ENCODE data around the gene BLOC1S5.
A peak's percentile ranks its signal among the peaks of the same experiment; 100 is the strongest.

BLOC1S5 gene

DNA sequence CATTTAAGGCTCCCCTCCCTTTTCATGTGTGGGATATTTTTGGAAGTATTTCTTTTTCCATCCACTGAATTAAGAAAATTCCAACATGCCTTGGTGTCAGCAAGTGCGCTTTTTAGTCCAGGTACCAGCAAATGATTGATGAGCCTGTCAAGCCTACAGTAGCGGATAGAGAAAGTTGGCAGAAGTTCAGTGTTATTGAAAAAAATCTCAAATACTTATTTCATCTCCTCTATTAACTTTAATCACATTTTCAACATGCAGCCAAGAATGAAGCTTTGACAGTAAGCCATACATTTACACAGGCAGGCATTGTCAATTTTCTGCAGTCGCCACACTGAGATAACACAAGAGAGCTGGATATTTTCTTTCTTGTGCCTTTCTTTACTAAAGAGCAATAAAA is 50.4 kb downstream of the BLOC1S5 start:
- no peak for ATAC-seq
- TF ChIP-seq ISL1 (CRISPR knock-in tag; IDR thresholded peaks at IDR 0.05) (peak; percentile 68), GLIS3 (CRISPR knock-in tag; IDR thresholded peaks at IDR 0.05) (no peak)

DNA sequence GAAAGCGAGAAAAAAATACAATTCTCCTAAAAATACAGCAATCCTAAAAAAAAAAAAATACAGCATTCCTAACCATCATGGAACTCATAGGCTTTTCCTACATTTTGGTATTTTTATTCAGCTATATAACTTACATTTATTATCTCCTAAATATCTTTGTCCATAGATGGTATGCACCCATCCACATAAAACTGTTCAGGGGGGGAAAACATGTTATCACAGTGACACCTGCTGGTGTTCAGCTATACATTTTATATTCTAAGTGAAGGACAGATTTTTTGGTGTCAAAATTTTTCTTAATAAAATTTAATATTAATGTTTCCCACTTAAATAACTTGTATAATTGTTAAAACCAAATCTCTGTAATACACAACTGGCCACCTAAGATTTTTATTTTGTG is 58.0 kb downstream of the BLOC1S5 start:
- ATAC-seq, result peak; percentile 68
- TF ChIP-seq, protein P1, sequence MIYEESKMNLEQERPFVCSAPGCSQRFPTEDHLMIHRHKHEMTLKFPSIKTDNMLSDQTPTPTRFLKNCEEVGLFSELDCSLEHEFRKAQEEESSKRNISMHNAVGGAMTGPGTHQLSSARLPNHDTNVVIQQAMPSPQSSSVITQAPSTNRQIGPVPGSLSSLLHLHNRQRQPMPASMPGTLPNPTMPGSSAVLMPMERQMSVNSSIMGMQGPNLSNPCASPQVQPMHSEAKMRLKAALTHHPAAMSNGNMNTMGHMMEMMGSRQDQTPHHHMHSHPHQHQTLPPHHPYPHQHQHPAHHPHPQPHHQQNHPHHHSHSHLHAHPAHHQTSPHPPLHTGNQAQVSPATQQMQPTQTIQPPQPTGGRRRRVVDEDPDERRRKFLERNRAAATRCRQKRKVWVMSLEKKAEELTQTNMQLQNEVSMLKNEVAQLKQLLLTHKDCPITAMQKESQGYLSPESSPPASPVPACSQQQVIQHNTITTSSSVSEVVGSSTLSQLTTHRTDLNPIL (CRISPR knock-in tag; IDR thresholded peaks at IDR 0.05; ENCODE audit: low read depth), result no peak
- TF ChIP-seq ZFP30 (CRISPR knock-in tag; IDR thresholded peaks at IDR 0.05), result no peak

DNA sequence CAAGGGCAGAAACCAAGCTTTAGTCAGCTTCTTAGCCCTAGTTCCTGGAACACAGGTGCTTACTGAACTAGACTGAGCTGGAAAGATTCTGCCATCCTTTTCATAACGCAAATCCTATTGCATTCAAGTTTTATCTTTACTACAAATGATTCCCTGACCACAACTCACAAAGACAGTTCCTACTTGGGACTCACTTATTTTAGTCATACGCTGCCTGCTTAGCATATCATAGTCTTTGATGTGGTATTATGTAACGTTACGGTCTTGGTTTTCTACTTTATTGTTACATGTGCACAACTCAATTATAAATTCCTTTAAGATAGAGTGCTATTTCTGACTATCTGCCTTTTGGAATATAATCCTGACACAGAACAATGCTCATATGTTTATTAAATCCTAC is 59.1 kb downstream of the BLOC1S5 start:
- TF ChIP-seq ZNF565 (CRISPR knock-in tag; conservative IDR thresholded peaks at IDR 0.05; ENCODE audit: low read depth) (no peak), GLIS3 (CRISPR knock-in tag; IDR thresholded peaks at IDR 0.05) (no peak), ARNTL (CRISPR knock-in tag; IDR thresholded peaks at IDR 0.05; ENCODE audit: borderline replicate concordance, low read depth) (no peak), ZNF8 (CRISPR knock-in tag; IDR thresholded peaks at IDR 0.05) (no peak), RARB (CRISPR knock-in tag; IDR thresholded peaks at IDR 0.05) (no peak), PPARA (CRISPR knock-in tag; IDR thresholded peaks at IDR 0.05; ENCODE audit: borderline replicate concordance) (no peak), ZC3H10 (CRISPR knock-in tag; IDR thresholded peaks at IDR 0.05) (no peak), ESRRG (CRISPR knock-in tag; IDR thresholded peaks at IDR 0.05) (no peak), BACH2 (CRISPR knock-in tag; IDR thresholded peaks at IDR 0.05; ENCODE audit: borderline replicate concordance) (no peak), SNAI2 (CRISPR knock-in tag; IDR thresholded peaks at IDR 0.05) (no peak), TOX (CRISPR knock-in tag; IDR thresholded peaks at IDR 0.05; ENCODE audit: borderline replicate concordance) (no peak), CSDC2 (CRISPR knock-in tag; IDR thresholded peaks at IDR 0.05) (no peak)
- TF ChIP-seq, protein P2, sequence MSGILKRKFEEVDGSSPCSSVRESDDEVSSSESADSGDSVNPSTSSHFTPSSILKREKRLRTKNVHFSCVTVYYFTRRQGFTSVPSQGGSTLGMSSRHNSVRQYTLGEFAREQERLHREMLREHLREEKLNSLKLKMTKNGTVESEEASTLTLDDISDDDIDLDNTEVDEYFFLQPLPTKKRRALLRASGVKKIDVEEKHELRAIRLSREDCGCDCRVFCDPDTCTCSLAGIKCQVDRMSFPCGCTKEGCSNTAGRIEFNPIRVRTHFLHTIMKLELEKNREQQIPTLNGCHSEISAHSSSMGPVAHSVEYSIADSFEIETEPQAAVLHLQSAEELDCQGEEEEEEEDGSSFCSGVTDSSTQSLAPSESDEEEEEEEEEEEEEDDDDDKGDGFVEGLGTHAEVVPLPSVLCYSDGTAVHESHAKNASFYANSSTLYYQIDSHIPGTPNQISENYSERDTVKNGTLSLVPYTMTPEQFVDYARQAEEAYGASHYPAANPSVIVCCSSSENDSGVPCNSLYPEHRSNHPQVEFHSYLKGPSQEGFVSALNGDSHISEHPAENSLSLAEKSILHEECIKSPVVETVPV (CRISPR knock-in tag; IDR thresholded peaks at IDR 0.05), result no peak
- TF ChIP-seq, protein P3, sequence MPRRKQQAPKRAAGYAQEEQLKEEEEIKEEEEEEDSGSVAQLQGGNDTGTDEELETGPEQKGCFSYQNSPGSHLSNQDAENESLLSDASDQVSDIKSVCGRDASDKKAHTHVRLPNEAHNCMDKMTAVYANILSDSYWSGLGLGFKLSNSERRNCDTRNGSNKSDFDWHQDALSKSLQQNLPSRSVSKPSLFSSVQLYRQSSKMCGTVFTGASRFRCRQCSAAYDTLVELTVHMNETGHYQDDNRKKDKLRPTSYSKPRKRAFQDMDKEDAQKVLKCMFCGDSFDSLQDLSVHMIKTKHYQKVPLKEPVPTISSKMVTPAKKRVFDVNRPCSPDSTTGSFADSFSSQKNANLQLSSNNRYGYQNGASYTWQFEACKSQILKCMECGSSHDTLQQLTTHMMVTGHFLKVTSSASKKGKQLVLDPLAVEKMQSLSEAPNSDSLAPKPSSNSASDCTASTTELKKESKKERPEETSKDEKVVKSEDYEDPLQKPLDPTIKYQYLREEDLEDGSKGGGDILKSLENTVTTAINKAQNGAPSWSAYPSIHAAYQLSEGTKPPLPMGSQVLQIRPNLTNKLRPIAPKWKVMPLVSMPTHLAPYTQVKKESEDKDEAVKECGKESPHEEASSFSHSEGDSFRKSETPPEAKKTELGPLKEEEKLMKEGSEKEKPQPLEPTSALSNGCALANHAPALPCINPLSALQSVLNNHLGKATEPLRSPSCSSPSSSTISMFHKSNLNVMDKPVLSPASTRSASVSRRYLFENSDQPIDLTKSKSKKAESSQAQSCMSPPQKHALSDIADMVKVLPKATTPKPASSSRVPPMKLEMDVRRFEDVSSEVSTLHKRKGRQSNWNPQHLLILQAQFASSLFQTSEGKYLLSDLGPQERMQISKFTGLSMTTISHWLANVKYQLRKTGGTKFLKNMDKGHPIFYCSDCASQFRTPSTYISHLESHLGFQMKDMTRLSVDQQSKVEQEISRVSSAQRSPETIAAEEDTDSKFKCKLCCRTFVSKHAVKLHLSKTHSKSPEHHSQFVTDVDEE (CRISPR knock-in tag; IDR thresholded peaks at IDR 0.05), result no peak
- no peak for ATAC-seq

DNA sequence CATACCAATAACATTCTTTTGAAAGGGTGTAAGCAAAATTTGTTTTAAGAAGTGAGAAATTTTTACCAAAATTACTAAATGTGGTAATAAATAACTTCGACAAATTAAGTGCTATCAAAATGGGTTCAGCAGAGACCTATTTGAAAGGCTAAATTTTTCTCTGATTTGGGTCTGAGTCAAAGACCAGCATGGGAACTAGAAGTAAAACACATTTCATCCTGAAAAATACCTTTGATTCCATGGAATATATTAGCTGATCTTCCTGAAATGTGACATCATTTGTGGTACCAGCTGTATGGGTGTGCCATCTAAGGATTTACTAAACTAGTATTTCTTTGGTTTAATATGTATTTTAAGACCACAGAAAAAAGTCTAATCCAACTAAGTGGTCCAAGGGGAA is 63.6 kb downstream of the BLOC1S5 start:
- ATAC-seq, result no peak
- TF ChIP-seq TCF4 (CRISPR knock-in tag; IDR thresholded peaks at IDR 0.05; ENCODE audit: borderline replicate concordance) (no peak), TOX (CRISPR knock-in tag; IDR thresholded peaks at IDR 0.05; ENCODE audit: borderline replicate concordance) (no peak), ISL1 (CRISPR knock-in tag; IDR thresholded peaks at IDR 0.05) (peak; percentile 71), RARB (CRISPR knock-in tag; IDR thresholded peaks at IDR 0.05) (no peak)
- TF ChIP-seq, protein P4, sequence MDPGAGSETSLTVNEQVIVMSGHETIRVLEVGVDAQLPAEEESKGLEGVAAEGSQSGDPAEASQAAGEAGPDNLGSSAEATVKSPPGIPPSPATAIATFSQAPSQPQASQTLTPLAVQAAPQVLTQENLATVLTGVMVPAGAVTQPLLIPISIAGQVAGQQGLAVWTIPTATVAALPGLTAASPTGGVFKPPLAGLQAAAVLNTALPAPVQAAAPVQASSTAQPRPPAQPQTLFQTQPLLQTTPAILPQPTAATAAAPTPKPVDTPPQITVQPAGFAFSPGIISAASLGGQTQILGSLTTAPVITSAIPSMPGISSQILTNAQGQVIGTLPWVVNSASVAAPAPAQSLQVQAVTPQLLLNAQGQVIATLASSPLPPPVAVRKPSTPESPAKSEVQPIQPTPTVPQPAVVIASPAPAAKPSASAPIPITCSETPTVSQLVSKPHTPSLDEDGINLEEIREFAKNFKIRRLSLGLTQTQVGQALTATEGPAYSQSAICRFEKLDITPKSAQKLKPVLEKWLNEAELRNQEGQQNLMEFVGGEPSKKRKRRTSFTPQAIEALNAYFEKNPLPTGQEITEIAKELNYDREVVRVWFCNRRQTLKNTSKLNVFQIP (CRISPR knock-in tag; IDR thresholded peaks at IDR 0.05; ENCODE audit: borderline replicate concordance, low read depth), result no peak
- TF ChIP-seq, protein P1 (CRISPR knock-in tag; IDR thresholded peaks at IDR 0.05; ENCODE audit: low read depth), result peak; percentile 37; the same call in 1 of the 2 replicates

All from SK-N-SH treated with all-trans-retinoic acid at 6 μM for 48 hours (cell line).